DOHH2 (cell line): ENCODE results near the gene USO1.

ENCODE experiments used
- H3F3A ChIP-seq: fragments of 200-600 bp; sonication (generic), shearing (Covaris generic); 2 replicates; pipeline ENCODE4 v1.6.0; 2016; ENCODE audit warnings: antibody characterized with exemption, mild to moderate bottlenecking; ENCODE audit not compliant: control insufficient read depth, insufficient read depth
- H3K27ac ChIP-seq: fragments of 200-600 bp; sonication (generic); 2 replicates; pipeline ENCODE4 v1.5.1; 2014; ENCODE audit warnings: low read depth, mild to moderate bottlenecking, low read length, moderate library complexity
- H3K27me3 ChIP-seq: fragments of 200-600 bp; sonication (generic); 2 replicates; pipeline ENCODE4 v1.6.1; 2014; ENCODE audit warnings: mild to moderate bottlenecking, low read length, mixed read lengths; ENCODE audit not compliant: control insufficient read depth
- H3K36me3 ChIP-seq: fragments of 200-600 bp; sonication (generic); 2 replicates; pipeline ENCODE4 v1.6.1; 2014; ENCODE audit warnings: mild to moderate bottlenecking, low read length, moderate library complexity, mixed read lengths; ENCODE audit not compliant: control insufficient read depth
- H3K4me1 ChIP-seq: fragments of 200-600 bp; sonication (generic); 2 replicates; pipeline ENCODE4 v1.6.1; 2014; ENCODE audit warnings: mild to moderate bottlenecking, low read length, mixed read lengths; ENCODE audit not compliant: control insufficient read depth
- H3K4me2 ChIP-seq: fragments of 200-600 bp; sonication (generic); 2 replicates; pipeline ENCODE4 v1.6.0; 2014; ENCODE audit warnings: mild to moderate bottlenecking, low read length, moderate library complexity
- H3K4me3 ChIP-seq: fragments of 200-600 bp; sonication (generic); 2 replicates; pipeline ENCODE4 v1.5.1; 2014; ENCODE audit warnings: mild to moderate bottlenecking, low read length, mixed read lengths
- H3K79me2 ChIP-seq: fragments of 200-600 bp; sonication (generic); 2 replicates; pipeline ENCODE4 v1.6.1; 2014; ENCODE audit warnings: mild to moderate bottlenecking, low read length, mixed read lengths; ENCODE audit not compliant: control insufficient read depth
- H3K9me2 ChIP-seq: fragments of 200-600 bp; sonication (generic); replicated peaks from 2 replicates; pipeline ENCODE4 v1.6.1; 2014; ENCODE audit warnings: mild to moderate bottlenecking, low read length, mixed read lengths; ENCODE audit not compliant: control insufficient read depth
- H3K9me3 ChIP-seq: fragments of 200-600 bp; sonication (generic); 2 replicates; pipeline ENCODE4 v1.6.1; 2014; ENCODE audit warnings: antibody characterized with exemption, low read length, mixed read lengths; ENCODE audit not compliant: control insufficient read depth, insufficient read depth
- H4K20me1 ChIP-seq: fragments of 200-600 bp; sonication (generic); 2 replicates; pipeline ENCODE4 v1.6.0; 2014; ENCODE audit warnings: low read depth, mild to moderate bottlenecking, antibody characterized with exemption, low read length, moderate library complexity; ENCODE audit not compliant: control insufficient read depth, insufficient read depth
- CTCF ChIP-seq: fragments of 200-600 bp; sonication (generic); IDR thresholded peaks from one replicate; pipeline ENCODE4 v1.5.1; 2014; ENCODE audit warnings: antibody characterized with exemption, mild to moderate bottlenecking, low read depth, low read length; ENCODE audit not compliant: poor library complexity, severe bottlenecking
- EZH2phosphoT487 ChIP-seq: fragments of 200-600 bp; sonication (generic); IDR thresholded peaks from 2 replicates; pipeline ENCODE4 v1.6.1; 2017; ENCODE audit warnings: borderline replicate concordance, mild to moderate bottlenecking, antibody characterized with exemption, low read length, moderate library complexity, mixed read lengths

Gene USO1

GRCh38 chr4:75860606-75861005 lies 136.2 kb downstream of the USO1 start:
- H3K27ac ChIP-seq = no peak overlapping the region
- no peaks in the 10 kb centered on the region for H3F3A ChIP-seq
- H3K4me1 ChIP-seq = no peaks in the 10 kb centered on the region
- H3K79me2 ChIP-seq = no peaks in the 10 kb centered on the region
- no peaks in the 10 kb centered on the region; the same call in 1 of the 2 replicates for H3K27me3 ChIP-seq
- H3K36me3 ChIP-seq = no peaks in the 10 kb centered on the region
- no peaks in the 10 kb centered on the region for H3K9me3 ChIP-seq
- H3K4me3 ChIP-seq = no peak overlapping the region
- H3K9me2 ChIP-seq = no peaks in the 10 kb centered on the region
- no peaks in the 10 kb centered on the region for H4K20me1 ChIP-seq
- H3K4me2 ChIP-seq = no peak overlapping the region
- TF ChIP-seq EZH2phosphoT487 (no peak), CTCF (no peak)
